Activated CD8-positive, alpha-beta T cell treated with anti-CD3 and anti-CD28 coated beads for 36 hours (primary cell): Measurements from ENCODE around the gene HERC2. TPM values are rescaled to one million over a fixed set of nuclear protein-coding genes. Genes with fewer than 3 reads are reported as not detected.
A peak's percentile ranks its signal among the peaks of the same experiment; 100 is the strongest.
"Not testable (repeated sequence)": the region's sequence is repeated elsewhere in the genome, so short reads cannot be mapped to it uniquely, and the experiment has no call there.

Experiments
- ATAC-seq: fragments of 200-7000 bp; cut with Tn5 transposase; one replicate; pipeline ENCODE4 v1.10.0; 2021; ENCODE audit warnings: mild to moderate bottlenecking, moderate library complexity
- CTCF ChIA-PET: fragments of 350-600 bp; sonication (Branson Sonifier 250); formaldehyde crosslinking; loops from one replicate; lab custom pipeline; 2021; ENCODE audit warnings: antibody characterized with exemption; lab: Charles Lee
- POLR2A ChIA-PET: fragments of 350-600 bp; sonication (Branson Sonifier 250); formaldehyde crosslinking; loops from one replicate; lab custom pipeline; 2021; ENCODE audit warnings: antibody characterized with exemption; lab: Charles Lee
- DNase-seq: peaks from one replicate; pipeline ENCODE4 v3.0.0-alpha.2; 2020
- H3K27ac Mint-ChIP-seq: one replicate; pipeline ENCODE4 v1.8.0; 2021; ENCODE audit warnings: mild to moderate bottlenecking, mixed read lengths
- H3K27me3 Mint-ChIP-seq: one replicate; pipeline ENCODE4 v1.8.0; 2021; ENCODE audit warnings: mixed read lengths
- H3K36me3 Mint-ChIP-seq: one replicate; pipeline ENCODE4 v1.8.0; 2021; ENCODE audit warnings: low read depth, mixed read lengths
- H3K4me1 Mint-ChIP-seq: one replicate; pipeline ENCODE4 v1.8.0; 2021; ENCODE audit warnings: low read depth, mixed read lengths
- H3K4me3 Mint-ChIP-seq: one replicate; pipeline ENCODE4 v1.8.0; 2021; ENCODE audit warnings: mild to moderate bottlenecking, moderate library complexity, mixed read lengths
- H3K9me3 Mint-ChIP-seq: one replicate; pipeline ENCODE4 v1.8.0; 2021; ENCODE audit warnings: mixed read lengths
- intact Hi-C: fragments of 100-400 bp; cut with micrococcal nuclease; formaldehyde crosslinking; loops from one replicate; pipeline ENCODE4 v1.10.0; 2022
- total RNA-seq, 2 experiments: library from RNA; stranded (reverse); gene quantifications; one replicate each; pipeline ENCODE4 v1.2.3, GENCODE V29; 2021

The HERC2 gene
- 10 to 100 TPM; 29.5 to 32.3 TPM for total RNA-seq

GRCh38 chr15:28322129-28322588, at the start of gene HERC2:
Gene HERC2, minus strand, starts transcription at chr15:28322179. Its CDS starts 746 bp downstream, at chr15:28321433.
- H3K27ac Mint-ChIP-seq: peak within 1 kb of the TSS; percentile 96
- H3K36me3 Mint-ChIP-seq, H3K9me3 Mint-ChIP-seq, POLR2A ChIA-PET, ATAC-seq, DNase-seq, CTCF ChIA-PET, intact Hi-C loops, H3K27me3 Mint-ChIP-seq, H3K4me1 Mint-ChIP-seq: not testable (repeated sequence)
- peak within 1 kb of the TSS; percentile 98 for H3K4me3 Mint-ChIP-seq

GRCh38 chr15:28365502-28365901, 43.5 kb upstream of the HERC2 start:
- ATAC-seq, H3K4me1 Mint-ChIP-seq, H3K27ac Mint-ChIP-seq, H3K9me3 Mint-ChIP-seq, H3K36me3 Mint-ChIP-seq, intact Hi-C loops, H3K4me3 Mint-ChIP-seq, CTCF ChIA-PET, H3K27me3 Mint-ChIP-seq, POLR2A ChIA-PET, DNase-seq: not testable (repeated sequence)

- intact Hi-C loops, H3K9me3 Mint-ChIP-seq, H3K27ac Mint-ChIP-seq: not testable (repeated sequence)
Observed at GRCh38 chr15:28357984-28358383, 36.0 kb upstream of the HERC2 start, which contains the start of gene GOLGA6L24. Gene GOLGA6L24, minus strand, starts transcription at chr15:28358084. Its CDS starts 61 bp downstream, at chr15:28358023.

GRCh38 chr15:28321358-28322078, 461 bp downstream of the HERC2 start:
- peak; percentile 19 for DNase-seq
- intact Hi-C loops, POLR2A ChIA-PET, H3K36me3 Mint-ChIP-seq, CTCF ChIA-PET, H3K4me1 Mint-ChIP-seq, ATAC-seq, H3K9me3 Mint-ChIP-seq, H3K27me3 Mint-ChIP-seq: not testable (repeated sequence)
- peak overlapping the region; percentile 98 for H3K4me3 Mint-ChIP-seq
- peak overlapping the region; percentile 96 for H3K27ac Mint-ChIP-seq

More at GRCh38 chr15:28357984-28358383, 36.0 kb upstream of the HERC2 start, which contains the start of gene GOLGA6L24:
- H3K27me3 Mint-ChIP-seq, H3K36me3 Mint-ChIP-seq, POLR2A ChIA-PET, ATAC-seq, CTCF ChIA-PET, H3K4me3 Mint-ChIP-seq, DNase-seq, H3K4me1 Mint-ChIP-seq: not testable (repeated sequence)

GRCh38 chr15:28319725-28320124, 2.3 kb downstream of the HERC2 start:
- H3K36me3 Mint-ChIP-seq: peaks cover 15% of the 10 kb centered on the region
- POLR2A ChIA-PET, H3K27ac Mint-ChIP-seq, intact Hi-C loops, ATAC-seq, H3K4me1 Mint-ChIP-seq, H3K27me3 Mint-ChIP-seq, CTCF ChIA-PET, DNase-seq, H3K4me3 Mint-ChIP-seq, H3K9me3 Mint-ChIP-seq: not testable (repeated sequence)

- H3K4me3 Mint-ChIP-seq, H3K4me1 Mint-ChIP-seq, intact Hi-C loops: not testable (repeated sequence)
Observed at GRCh38 chr15:28318828-28319227, 3.2 kb downstream of the HERC2 start.

GRCh38 chr15:28318122-28318521, 3.9 kb downstream of the HERC2 start:
- peaks cover 21% of the 10 kb centered on the region for H3K36me3 Mint-ChIP-seq
- CTCF ChIA-PET, POLR2A ChIA-PET, ATAC-seq, H3K27me3 Mint-ChIP-seq, DNase-seq, H3K4me1 Mint-ChIP-seq, intact Hi-C loops, H3K4me3 Mint-ChIP-seq, H3K27ac Mint-ChIP-seq, H3K9me3 Mint-ChIP-seq: not testable (repeated sequence)

More at GRCh38 chr15:28318828-28319227, 3.2 kb downstream of the HERC2 start:
- POLR2A ChIA-PET, CTCF ChIA-PET, H3K27me3 Mint-ChIP-seq, H3K27ac Mint-ChIP-seq, H3K9me3 Mint-ChIP-seq, ATAC-seq, DNase-seq: not testable (repeated sequence)
- peaks cover 18% of the 10 kb centered on the region for H3K36me3 Mint-ChIP-seq

- peaks cover 22% of the 10 kb centered on the region for H3K36me3 Mint-ChIP-seq
- POLR2A ChIA-PET, H3K27ac Mint-ChIP-seq, H3K27me3 Mint-ChIP-seq, intact Hi-C loops, H3K9me3 Mint-ChIP-seq, ATAC-seq, DNase-seq, H3K4me1 Mint-ChIP-seq, H3K4me3 Mint-ChIP-seq: not testable (repeated sequence)
- CTCF ChIA-PET: interaction anchor here (0.6 kb wide), 1 partner anchor 187 kb away, joined by 3 read pairs; no protein-coding TSS in a partner anchor
Observed at GRCh38 chr15:28316958-28317357, 5.0 kb downstream of the HERC2 start.

- intact Hi-C loops: not testable (repeated sequence)
Observed at GRCh38 chr15:28310454-28310853, 11.5 kb downstream of the HERC2 start.

GRCh38 chr15:28308718-28309117, 13.3 kb downstream of the HERC2 start:
- DNase-seq, POLR2A ChIA-PET, H3K4me3 Mint-ChIP-seq, H3K9me3 Mint-ChIP-seq, H3K27ac Mint-ChIP-seq, H3K27me3 Mint-ChIP-seq, intact Hi-C loops, H3K4me1 Mint-ChIP-seq, CTCF ChIA-PET, ATAC-seq: not testable (repeated sequence)
- H3K36me3 Mint-ChIP-seq: peaks cover 32% of the 10 kb centered on the region

More at GRCh38 chr15:28310454-28310853, 11.5 kb downstream of the HERC2 start:
- H3K4me3 Mint-ChIP-seq, H3K9me3 Mint-ChIP-seq, DNase-seq, POLR2A ChIA-PET, H3K27ac Mint-ChIP-seq, CTCF ChIA-PET, H3K27me3 Mint-ChIP-seq, H3K4me1 Mint-ChIP-seq, ATAC-seq: not testable (repeated sequence)
- peaks cover 42% of the 10 kb centered on the region for H3K36me3 Mint-ChIP-seq

- POLR2A ChIA-PET, H3K27me3 Mint-ChIP-seq, intact Hi-C loops, DNase-seq, H3K4me3 Mint-ChIP-seq, H3K4me1 Mint-ChIP-seq, ATAC-seq, CTCF ChIA-PET, H3K27ac Mint-ChIP-seq: not testable (repeated sequence)
- peaks cover 27% of the 10 kb centered on the region for H3K36me3 Mint-ChIP-seq
- H3K9me3 Mint-ChIP-seq: peaks cover 11% of the 10 kb centered on the region
Observed at GRCh38 chr15:28305700-28306099, 16.3 kb downstream of the HERC2 start.

GRCh38 chr15:28297434-28297833, 24.5 kb downstream of the HERC2 start:
- H3K9me3 Mint-ChIP-seq, H3K4me3 Mint-ChIP-seq, H3K4me1 Mint-ChIP-seq, CTCF ChIA-PET, DNase-seq, ATAC-seq, POLR2A ChIA-PET, H3K27me3 Mint-ChIP-seq, H3K27ac Mint-ChIP-seq, intact Hi-C loops: not testable (repeated sequence)
- peaks cover 17% of the 10 kb centered on the region for H3K36me3 Mint-ChIP-seq
